HepG2 (cell line): ENCODE data around the gene ZNF330. TPM values are rescaled to one million over a fixed set of nuclear protein-coding genes. Genes with fewer than 3 reads are reported as not detected.

Experiments
- ATAC-seq: fragments of 200-7000 bp; cut with Tn5 transposase; 3 replicates; pipeline ENCODE4 v1.9.1; 2020; ENCODE audit warnings: mild to moderate bottlenecking, moderate library complexity
- BruUV-seq: library from RNA; stranded (reverse); fragments of 400-500 nt; replicated peaks from 2 replicates; lab custom pipeline; 2021; lab: Mats Ljungman, UMichigan
- CTCF ChIA-PET: fragments of 300-600 bp; formaldehyde crosslinking; extraction: SDS; loops from one replicate; lab custom pipeline; 2021; ENCODE audit warnings: low total read pairs, inconsistent platforms, low intra/inter-chr PET ratio; lab: Yijun Ruan, JAX
- POLR2A ChIA-PET: fragments of 350-600 bp; sonication (Branson Sonifier 250); formaldehyde crosslinking; loops from one replicate; lab custom pipeline; 2020; ENCODE audit warnings: antibody characterized with exemption, inconsistent platforms; lab: Yijun Ruan, JAX
- DNase-seq: peaks from one replicate; pipeline ENCODE4 v3.0.0-alpha.2; 2015; ENCODE audit warnings: low spot score
- FAIRE-seq: peaks from 3 replicates; lab custom pipeline; 2011; peaks lifted over from hg19 to GRCh38; lab: Jason Lieb, UNC
- H2AFZ ChIP-seq: one replicate; pipeline ENCODE4 v1.6.1; 2011; ENCODE audit warnings: low read length, inconsistent platforms
- H3K27ac ChIP-seq: fragments of 300-600 bp; 3 replicates; pipeline ENCODE4 v1.8.0; 2011; ENCODE audit warnings: mixed run types, mild to moderate bottlenecking, mixed read lengths, low read length, inconsistent platforms; ENCODE audit not compliant: insufficient read depth; ENCODE audit errors: extremely low read length
- H3K27me3 ChIP-seq, 2 experiments: fragments of 200-600 bp in 1 of 2; 2 replicates in 1 of 2; 3 replicates in 1 of 2; pipeline versions ENCODE4 v1.6.0 to v1.8.0; 2011; ENCODE audit warnings: low read length in 2 of 2, mild to moderate bottlenecking in 2 of 2, moderate library complexity in 2 of 2, inconsistent platforms in 1 of 2; ENCODE audit not compliant: insufficient read depth in 2 of 2, control insufficient read depth in 1 of 2
- H3K36me3 ChIP-seq, 2 experiments: fragments of 200-600 bp in 1 of 2; replicated peaks in 1 of 2; 2 replicates in 1 of 2; 3 replicates in 1 of 2; pipeline versions ENCODE4 v1.5.1 to v1.8.0; 2011; ENCODE audit warnings: low read length in 2 of 2, inconsistent platforms in 1 of 2; ENCODE audit not compliant: insufficient read depth in 2 of 2, control insufficient read depth in 1 of 2
- H3K4me1 ChIP-seq: 2 replicates; pipeline ENCODE4 v1.5.1; 2012; ENCODE audit warnings: low read length, inconsistent platforms; ENCODE audit not compliant: insufficient read depth
- H3K4me2 ChIP-seq: 2 replicates; pipeline ENCODE4 v1.6.0; 2011; ENCODE audit warnings: low read depth, low read length, inconsistent platforms
- H3K4me3 ChIP-seq, 3 experiments: fragments of 200-600 bp in 1 of 3; sonication (generic), shearing (Covaris generic) in 1 of 3; replicated peaks in 1 of 3; 2 replicates each; pipeline ENCODE4 v1.5.1; 2011 to 2016; ENCODE audit warnings: low read length in 3 of 3, inconsistent platforms in 2 of 3, low read depth in 2 of 3, mild to moderate bottlenecking in 2 of 3, control low read depth in 1 of 3, mixed read lengths in 1 of 3; ENCODE audit not compliant: insufficient read depth in 1 of 3
- H3K79me2 ChIP-seq: one replicate; pipeline ENCODE4 v1.6.1; 2011; ENCODE audit warnings: low read length, inconsistent platforms; ENCODE audit not compliant: insufficient read depth
- H3K9ac ChIP-seq: 2 replicates; pipeline ENCODE4 v1.6.0; 2011; ENCODE audit warnings: mild to moderate bottlenecking, low read depth, low read length, inconsistent platforms; ENCODE audit not compliant: insufficient read depth
- H3K9me3 ChIP-seq: 2 replicates; pipeline ENCODE4 v1.5.1; 2012; ENCODE audit warnings: mild to moderate bottlenecking, low read length
- H4K20me1 ChIP-seq: 2 replicates; pipeline ENCODE4 v1.6.0; 2011; ENCODE audit warnings: inconsistent platforms, mild to moderate bottlenecking, low read length, moderate library complexity; ENCODE audit not compliant: insufficient read depth
- ATRX ChIP-seq: sonication (generic); formaldehyde crosslinking; IDR thresholded peaks from 2 replicates; pipeline ENCODE4 v1.4.0; 2020; ENCODE audit warnings: missing genetic modification reagents, borderline replicate concordance
- CHD4 ChIP-seq: fragments of 200-600 bp; sonication (generic); IDR thresholded peaks from 2 replicates; pipeline ENCODE4 v1.7.0; 2017; ENCODE audit warnings: mild to moderate bottlenecking, low read length, borderline replicate concordance
- E2F1 ChIP-seq: sonication (generic); formaldehyde crosslinking; IDR thresholded peaks from 2 replicates; pipeline ENCODE4 v1.5.0; 2020; ENCODE audit warnings: missing genetic modification reagents
- GABPB1 ChIP-seq: IDR thresholded peaks from 2 replicates; pipeline ENCODE4 v1.6.1; 2016; ENCODE audit warnings: mild to moderate bottlenecking, missing genetic modification reagents, moderate library complexity, missing compliant biosample characterization
- HNF4G ChIP-seq, 2 experiments: sonication (generic) in 1 of 2; formaldehyde crosslinking in 1 of 2; IDR thresholded peaks; 2 replicates each; pipeline versions ENCODE4 v1.4.0 to v1.6.1; 2011 to 2020; ENCODE audit warnings: borderline replicate concordance in 2 of 2, low read depth in 2 of 2, mild to moderate bottlenecking in 2 of 2, low read length in 1 of 2, missing genetic modification reagents in 1 of 2, moderate library complexity in 1 of 2
- KAT2B ChIP-seq: fragments of 150-350 bp; IDR thresholded peaks from 2 replicates; pipeline ENCODE4 v1.6.1; 2014; ENCODE audit warnings: low read depth, low read length, borderline replicate concordance
- NFIC ChIP-seq: IDR thresholded peaks from 2 replicates; pipeline ENCODE4 v1.6.1; 2012; ENCODE audit warnings: mild to moderate bottlenecking, low read length, inconsistent platforms
- NRL ChIP-seq: sonication (generic); formaldehyde crosslinking; IDR thresholded peaks from 2 replicates; pipeline ENCODE4 v1.5.0; 2020; ENCODE audit warnings: missing genetic modification reagents, mild to moderate bottlenecking, moderate library complexity, borderline replicate concordance
- ONECUT2 ChIP-seq: sonication (generic); formaldehyde crosslinking; IDR thresholded peaks from 2 replicates; pipeline ENCODE4 v1.4.0; 2020; ENCODE audit warnings: missing genetic modification reagents
- SOX13 ChIP-seq, 3 experiments: fragments of 450-650 bp in 1 of 3; sonication (generic) in 1 of 3; formaldehyde crosslinking in 1 of 3; IDR thresholded peaks in 2 of 3; conservative IDR thresholded peaks in 1 of 3; 2 replicates each; pipeline versions ENCODE4 v1.5.0 to v1.6.1; 2016 to 2020; ENCODE audit warnings: antibody characterized with exemption in 1 of 3, mild to moderate bottlenecking in 1 of 3, missing compliant biosample characterization in 1 of 3, missing genetic modification reagents in 1 of 3, moderate library complexity in 1 of 3
- SP2 ChIP-seq: sonication (generic); formaldehyde crosslinking; IDR thresholded peaks from 2 replicates; pipeline ENCODE4 v1.5.1; 2020; ENCODE audit warnings: mild to moderate bottlenecking, missing genetic modification reagents
- SRY ChIP-seq: sonication (generic); formaldehyde crosslinking; IDR thresholded peaks from 2 replicates; pipeline ENCODE4 v1.8.0; 2022; ENCODE audit warnings: mild to moderate bottlenecking, missing genetic modification reagents
- SSRP1 ChIP-seq: IDR thresholded peaks from 2 replicates; pipeline ENCODE4 v1.6.1; 2016; ENCODE audit warnings: control low read depth
- TBL1XR1 ChIP-seq: fragments of 150-350 bp; IDR thresholded peaks from 2 replicates; pipeline ENCODE4 v1.6.1; 2014; ENCODE audit warnings: borderline replicate concordance, low read length; ENCODE audit not compliant: partially characterized antibody
- XRCC5 ChIP-seq: fragments of 200-400 bp; formaldehyde crosslinking; optimal IDR thresholded peaks from 2 replicates; pipeline ENCODE3; 2017; ENCODE audit warnings: mild to moderate bottlenecking, low read length
- YY1 ChIP-seq: IDR thresholded peaks from 2 replicates; pipeline ENCODE4 v1.6.1; 2011; ENCODE audit warnings: low read length, low read depth, moderate library complexity, mild to moderate bottlenecking; ENCODE audit not compliant: insufficient read depth, insufficient replicate concordance
- ZNF326 ChIP-seq: sonication (generic); formaldehyde crosslinking; IDR thresholded peaks from 2 replicates; pipeline ENCODE4 v1.4.0; 2020; ENCODE audit warnings: missing genetic modification reagents, borderline replicate concordance
- ZNF557 ChIP-seq: sonication (generic); formaldehyde crosslinking; IDR thresholded peaks from 2 replicates; pipeline ENCODE4 v1.4.0; 2020; ENCODE audit warnings: missing genetic modification reagents
- ZNF598 ChIP-seq: sonication (generic); formaldehyde crosslinking; IDR thresholded peaks from 2 replicates; pipeline ENCODE4 v1.5.1; 2020; ENCODE audit warnings: mild to moderate bottlenecking, missing genetic modification reagents, borderline replicate concordance
- ZNF639 ChIP-seq: conservative IDR thresholded peaks from 2 replicates; pipeline ENCODE4 v1.6.1; 2018; ENCODE audit warnings: missing genetic modification reagents
- ZNF7 ChIP-seq: IDR thresholded peaks from 2 replicates; pipeline ENCODE4 v1.6.1; 2016; ENCODE audit warnings: missing biosample characterization, missing genetic modification reagents
- ZNF879 ChIP-seq: sonication (generic); formaldehyde crosslinking; IDR thresholded peaks from 2 replicates; pipeline ENCODE4 v1.8.1; 2023; ENCODE audit warnings: missing genetic modification reagents
- in situ Hi-C: cut with HindIII; loops from 2 replicates; pipeline ENCODE4 v1.10.0; 2017; ENCODE audit warnings: low pct_unique_long_range_greater_than_20kb; ENCODE audit not compliant: extremely low pct_ligation_motif_present
- intact Hi-C: fragments of 100-400 bp; cut with micrococcal nuclease; formaldehyde crosslinking; loops from one replicate; pipeline ENCODE4 v1.10.0; 2022; ENCODE audit not compliant: unreplicated experiment
- polyA plus RNA-seq, 8 experiments: library from polyadenylated mRNA; depleted of rRNA in 3 of 8; stranded (reverse) in 7 of 8; unstranded in 1 of 8; fragments of >200 nt; fragmentation: Illumina TruSeq in 4 of 8; extraction: Trizol in 4 of 8; gene quantifications; 2 replicates each; pipeline versions ENCODE4 v1.2.1 to v1.2.3, GENCODE V29; 2011 to 2016; ENCODE audit warnings: low read depth in 4 of 8, missing spikeins in 1 of 8, mixed read lengths in 1 of 8; ENCODE audit not compliant: insufficient read depth in 1 of 8
- total RNA-seq, 5 experiments: library from RNA; depleted of rRNA; stranded (reverse); fragments of >200 nt; fragmentation: Illumina TruSeq; extraction: Trizol; gene quantifications; 2 replicates each; pipeline ENCODE4 v1.2.3, GENCODE V29; 2016; ENCODE audit warnings: low read depth in 1 of 5
- TF ChIP-seq, protein P1 (sequence below): sonication (generic); formaldehyde crosslinking; IDR thresholded peaks from 2 replicates; pipeline ENCODE4 v1.5.0; 2020; ENCODE audit warnings: missing genetic modification reagents

The ZNF330 gene
- total and polyA plus RNA-seq, 2 of the 13 experiments (the other 11 are each of a cell fraction or from before 2014, with no cell fraction given) = 23.3 to 43.4 TPM

GRCh38 chr4:141248029-141248428, 27.3 kb downstream of the ZNF330 start (continued):
- TF ChIP-seq E2F1 (no peak), ONECUT2 (no peak), TBL1XR1 (no peak), SP2 (CRISPR knock-in tag) (no peak), GABPB1 (CRISPR knock-in tag) (no peak), HNF4G (IDR thresholded peaks at IDR 0.05; ENCODE audit: borderline replicate concordance, low read depth, low read length) (no peak), HNF4G (CRISPR knock-in tag; IDR thresholded peaks at IDR 0.05; ENCODE audit: borderline replicate concordance, low read depth) (no peak), ZNF7 (CRISPR knock-in tag) (no peak)
- TF ChIP-seq, protein P1, sequence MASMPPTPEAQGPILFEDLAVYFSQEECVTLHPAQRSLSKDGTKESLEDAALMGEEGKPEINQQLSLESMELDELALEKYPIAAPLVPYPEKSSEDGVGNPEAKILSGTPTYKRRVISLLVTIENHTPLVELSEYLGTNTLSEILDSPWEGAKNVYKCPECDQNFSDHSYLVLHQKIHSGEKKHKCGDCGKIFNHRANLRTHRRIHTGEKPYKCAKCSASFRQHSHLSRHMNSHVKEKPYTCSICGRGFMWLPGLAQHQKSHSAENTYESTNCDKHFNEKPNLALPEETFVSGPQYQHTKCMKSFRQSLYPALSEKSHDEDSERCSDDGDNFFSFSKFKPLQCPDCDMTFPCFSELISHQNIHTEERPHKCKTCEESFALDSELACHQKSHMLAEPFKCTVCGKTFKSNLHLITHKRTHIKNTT (CRISPR knock-in tag) = no peak

- Histone ChIP-seq H3K4me1 (no peaks in the 10 kb centered on the region), H2AFZ (no peak overlapping the region), H3K9ac (no peak overlapping the region), H3K4me3 (no peak overlapping the region), H3K27ac (no peak overlapping the region), H3K27me3 (no peaks in the 10 kb centered on the region), H3K36me3 (no peaks in the 10 kb centered on the region), H3K4me2 (no peak overlapping the region), H3K9me3 (no peaks in the 10 kb centered on the region), H3K79me2 (no peaks in the 10 kb centered on the region), H4K20me1 (no peaks in the 10 kb centered on the region)
- DNase-seq (no peak), ATAC-seq (no peak), FAIRE-seq (no peak)
- no TSS peak for BruUV-seq
- in situ Hi-C loops = no loop called here
- intact Hi-C loops = no loop called here
- CTCF ChIA-PET = no interaction called here
- POLR2A ChIA-PET = no interaction called here
- TF ChIP-seq ZNF598 (CRISPR knock-in tag) (no peak), NRL (CRISPR knock-in tag) (no peak), KAT2B (no peak), YY1 (no peak), ZNF557 (CRISPR knock-in tag) (no peak), SRY (CRISPR knock-in tag) (no peak), ZNF639 (CRISPR knock-in tag) (no peak), SSRP1 (no peak), XRCC5 (no peak), CHD4 (no peak), ZNF326 (CRISPR knock-in tag) (no peak), SOX13 (IDR thresholded peaks at IDR 0.05) (no peak), SOX13 (CRISPR knock-in tag; conservative IDR thresholded peaks at IDR 0.05 in 1 of 2, IDR thresholded peaks at IDR 0.05 in 1 of 2) (no peak), ZNF879 (CRISPR knock-in tag) (no peak), NFIC (no peak), ATRX (CRISPR knock-in tag) (no peak)
These were observed 27.8 kb downstream of the ZNF330 start for GRCh38 chr4:141248486-141248885.
